Pons (tissue), 1 donor: ENCODE data around the gene ELL3.
"Not testable (repeated sequence)": the region's sequence is repeated elsewhere in the genome, so short reads cannot be mapped to it uniquely, and the experiment has no call there.

Experiments used
- DNase-seq: peaks from one replicate; pipeline ENCODE4 v3.0.0-alpha.2; 2016; ENCODE audit warnings: low spot score

Gene ELL3

DNA sequence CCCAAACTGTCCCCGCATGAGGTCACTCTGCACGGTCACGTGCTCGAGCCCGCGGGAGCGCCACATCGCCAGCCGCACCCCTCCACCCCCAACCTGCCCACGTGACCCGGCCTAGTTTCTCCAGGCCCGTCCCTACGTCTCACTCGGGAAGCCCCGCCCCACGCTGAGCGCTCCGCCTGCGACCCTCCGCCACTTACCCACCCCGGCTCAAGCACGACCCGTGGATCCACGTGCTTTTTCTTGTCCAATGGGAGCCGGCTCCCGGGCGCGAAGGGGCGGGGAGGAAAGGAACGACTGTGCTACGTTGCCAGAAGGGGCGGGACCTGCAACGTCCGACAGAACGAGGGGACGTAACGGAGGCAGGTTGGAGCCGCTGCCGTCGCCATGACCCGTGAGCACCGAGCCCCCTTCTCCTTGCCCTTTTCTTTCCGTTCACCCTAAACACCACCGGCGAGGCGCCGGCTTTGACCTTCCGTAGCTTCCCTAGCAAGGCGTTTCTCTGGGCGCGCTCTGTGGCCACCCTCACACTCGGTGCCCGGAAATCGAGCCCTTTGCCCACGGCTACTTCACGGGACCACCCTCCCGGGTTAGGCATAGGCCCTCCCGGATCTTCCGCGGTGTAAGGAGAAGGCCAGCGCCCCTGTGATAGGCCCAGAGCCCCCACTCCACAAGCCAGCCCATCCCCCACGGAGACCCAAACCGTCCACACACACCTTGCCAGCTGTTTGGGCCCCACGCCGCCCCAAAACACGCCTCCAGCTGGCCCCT lies 15.4 kb upstream of the ELL3 start, which contains the start of gene SERF2:
TSS of gene SERF2 (plus strand) at position 328 of the 768 bp plus-strand sequence. CDS start at position 385, 57 bp downstream.
- DNase-seq = peak; percentile 99

DNA sequence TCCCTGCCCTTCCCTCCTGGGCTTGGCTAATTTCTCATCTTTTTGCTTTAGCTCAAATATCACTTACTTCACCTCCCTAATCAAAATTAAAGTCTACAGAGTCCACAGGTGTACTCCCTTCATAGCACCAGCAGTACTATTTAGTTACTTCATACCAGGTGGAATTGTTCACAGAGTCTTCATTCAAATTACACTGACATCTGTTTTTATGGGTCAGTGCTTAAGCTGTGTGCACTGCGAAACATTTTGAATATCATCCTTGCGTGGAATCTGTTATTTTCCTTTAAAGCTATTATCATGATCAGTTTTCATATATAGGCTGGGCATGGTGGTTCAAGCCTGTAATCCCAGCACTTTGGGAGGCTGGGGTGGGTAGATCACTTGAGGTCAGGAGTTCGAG lies 12.6 kb upstream of the ELL3 start:
- no peak for DNase-seq

DNA sequence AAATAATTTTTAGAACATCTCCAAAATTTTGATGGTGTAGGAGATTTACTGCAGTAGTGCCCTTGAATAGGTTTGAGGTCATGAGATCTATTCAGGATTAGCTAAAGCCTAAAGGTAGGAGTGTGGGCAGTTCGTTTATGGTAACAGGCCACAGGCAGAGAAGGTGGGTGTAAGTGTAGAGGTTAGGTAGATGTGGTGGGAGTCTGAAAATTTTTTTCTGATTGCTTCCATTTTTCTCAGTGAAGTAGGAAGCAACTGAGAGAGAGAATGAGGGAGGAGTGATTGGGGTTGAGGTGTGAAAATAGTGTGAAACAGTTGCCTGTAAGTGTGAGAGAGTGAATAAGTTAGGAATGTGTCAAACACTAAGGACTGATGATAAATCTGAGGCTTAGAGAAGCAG lies 2.2 kb upstream of the ELL3 start:
- DNase-seq = no peak

DNA sequence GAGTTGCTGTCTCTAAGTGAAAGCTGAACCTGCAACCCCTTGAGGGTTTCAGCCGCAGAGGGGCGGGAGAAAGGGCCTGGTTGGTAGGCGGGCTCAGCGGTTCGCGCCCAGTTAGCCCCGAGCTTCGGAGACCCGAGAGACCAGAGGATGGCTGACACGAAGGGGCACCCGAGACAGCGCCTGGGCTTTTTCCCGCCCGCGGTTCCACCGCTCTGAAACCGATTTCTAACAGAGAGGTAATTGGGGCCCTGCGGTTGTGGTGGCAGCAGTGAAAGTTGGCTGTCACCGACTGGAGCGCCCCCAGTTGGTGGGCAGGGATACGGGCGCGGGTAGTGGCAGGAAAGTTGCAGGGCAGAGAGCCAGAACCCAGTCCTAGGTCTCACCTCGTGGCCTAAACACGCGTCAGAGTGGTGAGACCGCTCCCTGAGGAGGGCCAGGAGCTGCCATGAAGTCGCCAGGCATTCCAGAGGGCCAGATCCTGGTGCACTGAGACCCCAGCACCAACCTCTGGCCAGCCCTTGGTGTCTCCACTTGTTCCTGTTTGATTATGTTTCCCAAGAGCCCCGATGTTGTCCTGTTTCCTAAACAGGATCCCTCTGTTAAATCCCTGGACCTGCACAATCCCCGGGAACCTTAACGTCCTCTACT lies 625 bp upstream of the ELL3 start:
- peak; percentile 63 for DNase-seq

DNA sequence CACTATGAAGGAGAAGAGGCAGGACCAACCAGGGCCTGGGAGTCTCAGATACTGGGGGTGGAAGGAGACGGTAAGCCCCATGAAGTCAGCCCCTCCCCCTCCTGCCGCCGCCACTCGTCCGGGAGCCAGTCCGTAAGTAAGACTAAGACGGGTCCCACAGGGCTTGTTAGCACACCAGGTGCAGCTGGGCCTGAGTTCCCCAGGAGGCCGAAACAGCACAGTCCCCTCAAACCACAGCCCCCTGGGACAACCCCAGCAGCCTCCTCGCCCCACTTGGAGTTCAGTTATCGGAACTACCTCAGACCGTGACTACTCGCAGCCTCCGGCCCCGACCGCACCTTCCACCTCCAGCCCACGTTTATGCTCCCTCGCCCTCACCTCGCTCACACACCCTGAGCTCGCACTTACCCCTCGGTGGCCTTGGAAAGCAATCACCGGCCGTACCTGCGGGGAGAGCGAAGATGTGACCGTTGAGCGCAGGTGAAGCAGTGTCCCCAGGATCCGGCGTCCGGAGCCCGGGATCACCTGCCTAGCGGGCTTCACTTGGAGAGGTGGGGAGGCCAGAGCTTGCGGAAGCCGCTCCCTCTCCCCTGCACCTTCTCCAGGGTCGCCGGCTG lies 557 bp downstream of the ELL3 start:
- no peak for DNase-seq

DNA sequence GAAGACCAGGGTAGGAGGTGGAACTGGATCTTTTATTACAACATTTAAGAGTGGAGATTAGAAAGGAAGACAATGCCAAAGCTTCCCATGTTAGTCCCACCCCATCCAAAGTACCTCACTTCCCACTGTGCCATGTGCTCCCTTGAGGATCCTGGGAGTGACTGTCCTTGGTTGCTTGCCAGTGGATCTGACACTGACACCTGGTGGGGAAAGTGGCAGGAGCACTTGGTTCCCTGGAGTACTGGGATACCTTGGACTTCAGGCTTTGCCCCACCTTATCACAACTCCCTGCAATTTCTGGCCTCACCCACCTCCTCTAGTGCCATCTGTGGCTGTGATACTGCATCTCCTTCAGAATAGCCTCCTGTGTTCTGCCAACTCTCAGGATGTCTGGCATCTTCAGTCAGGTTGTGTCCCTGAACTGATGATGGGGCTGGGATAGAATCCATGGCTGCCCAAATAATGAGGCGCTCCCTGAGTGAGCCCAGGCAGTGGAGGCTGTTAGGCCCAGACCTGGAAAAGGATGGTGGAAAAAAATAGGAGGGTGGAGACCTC lies 1.3 kb downstream of the ELL3 start:
- peak; percentile 30 for DNase-seq

DNA sequence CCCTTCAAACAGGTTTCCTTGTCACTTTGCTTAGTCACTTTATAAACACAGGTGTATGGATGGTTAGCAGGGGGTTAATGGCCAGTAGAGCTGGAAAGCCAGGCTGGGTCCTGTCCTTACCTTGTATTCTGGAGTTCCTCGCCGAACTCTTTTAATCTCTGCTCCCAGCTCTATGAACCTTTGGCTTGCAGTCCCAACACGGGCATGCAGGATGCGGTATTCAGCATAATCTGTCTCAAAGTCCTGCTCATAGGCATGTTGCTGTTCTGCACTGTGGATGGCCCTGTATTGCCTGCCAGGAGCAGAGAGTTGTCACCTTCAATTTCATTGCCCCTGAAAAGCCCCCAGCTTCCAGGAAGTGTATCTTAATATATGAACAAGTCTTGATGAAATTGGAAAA lies 2.7 kb downstream of the ELL3 start:
- no peak for DNase-seq

DNA sequence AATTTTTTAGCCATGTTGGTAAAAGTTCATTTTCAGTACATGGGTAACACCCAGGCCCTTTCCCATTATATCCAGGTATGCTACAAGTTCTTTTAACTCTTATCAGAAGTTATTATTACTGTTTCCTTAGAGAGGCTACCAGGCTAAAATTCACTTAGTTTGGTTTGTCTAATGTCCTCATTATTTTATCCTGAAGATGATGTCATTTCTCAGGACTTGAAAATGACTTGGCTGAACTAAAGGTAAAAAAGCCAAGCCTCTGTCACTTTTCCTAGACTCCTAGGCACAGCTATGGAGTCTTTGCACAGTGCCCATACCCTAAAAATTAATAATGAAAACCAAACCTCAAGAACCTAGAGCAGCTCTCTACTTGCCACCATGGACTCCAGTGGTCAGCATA lies 4.1 kb downstream of the ELL3 start:
- no peak for DNase-seq

DNA sequence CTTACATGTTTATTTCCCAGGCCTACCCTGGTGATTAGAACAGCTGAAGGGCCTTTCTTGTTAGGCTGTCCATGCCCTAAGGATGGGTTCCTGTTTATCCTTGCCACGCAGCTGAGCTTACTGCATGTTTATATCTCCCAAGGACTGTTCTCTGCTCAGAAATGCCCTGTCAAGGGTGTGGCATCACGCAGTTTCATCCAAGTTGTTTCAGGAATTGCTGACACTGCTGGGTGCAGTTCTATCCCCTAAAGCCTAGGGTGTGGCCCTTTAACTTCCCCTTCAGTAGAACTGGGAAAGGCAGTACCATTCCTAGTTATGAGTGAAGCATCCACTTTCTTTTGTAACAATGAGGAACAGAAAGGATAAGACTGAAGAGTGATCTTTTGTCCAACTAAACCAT lies 5.0 kb downstream of the ELL3 start:
- no peak for DNase-seq

DNA sequence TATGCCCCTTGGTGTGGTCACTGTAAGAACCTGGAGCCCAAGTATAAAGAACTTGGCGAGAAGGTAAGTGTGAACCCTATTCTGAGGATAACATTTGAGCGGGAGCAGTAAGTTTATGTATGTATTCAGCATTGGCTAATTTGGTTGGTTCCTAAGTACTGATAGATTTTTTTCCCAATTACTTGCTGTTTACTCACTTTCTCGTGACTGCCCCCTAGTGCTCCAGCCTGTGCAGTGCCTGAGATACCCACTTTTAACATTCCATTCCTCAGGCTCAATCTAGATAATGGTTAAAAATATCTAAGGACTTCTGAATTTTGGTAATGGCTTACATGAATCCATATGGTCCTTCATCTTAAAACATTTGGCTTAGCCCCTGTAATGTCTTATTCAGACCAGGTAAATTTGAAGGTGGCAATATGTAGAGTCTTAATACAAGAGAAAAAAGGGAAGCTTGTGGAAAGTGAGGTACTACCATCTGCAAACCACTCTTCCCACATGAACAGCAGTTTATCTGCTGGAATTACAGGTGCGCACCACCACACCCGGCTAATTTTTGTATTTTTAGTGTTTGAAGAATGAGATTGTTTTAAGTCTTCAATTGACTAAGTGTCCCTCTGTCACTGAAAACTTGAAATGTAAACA lies 7.1 kb downstream of the ELL3 start:
- peak; percentile 54 for DNase-seq

DNA sequence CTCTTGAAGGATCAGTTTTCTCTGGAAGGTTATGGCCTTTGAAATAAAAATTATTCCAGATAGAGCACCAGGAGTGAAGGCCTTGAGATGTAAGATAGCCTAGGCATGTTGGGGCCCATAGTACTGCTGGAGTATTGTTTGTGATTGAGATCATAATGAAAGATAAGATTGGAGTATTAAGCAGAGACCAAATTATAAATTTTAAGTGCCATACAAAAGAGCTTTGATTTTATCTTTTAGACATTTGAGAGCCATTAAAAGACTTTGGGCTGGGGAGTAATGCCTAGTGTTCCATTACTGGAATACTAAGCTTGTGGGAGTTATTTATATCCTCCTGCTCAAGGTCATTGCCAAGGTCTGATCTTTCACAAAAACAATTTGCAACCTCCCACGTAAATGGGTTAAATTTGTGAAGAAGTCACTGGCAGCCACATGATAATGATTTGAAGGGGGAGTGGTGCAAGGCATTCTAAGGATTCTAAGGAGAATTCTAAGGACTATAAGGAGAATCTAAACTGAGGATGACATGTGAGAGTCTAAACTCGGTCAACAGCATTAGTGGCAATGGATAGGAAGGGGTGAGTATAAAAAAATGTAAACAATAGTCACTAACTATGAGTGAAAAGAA lies 12.8 kb downstream of the ELL3 start:
- DNase-seq = no peak

DNA sequence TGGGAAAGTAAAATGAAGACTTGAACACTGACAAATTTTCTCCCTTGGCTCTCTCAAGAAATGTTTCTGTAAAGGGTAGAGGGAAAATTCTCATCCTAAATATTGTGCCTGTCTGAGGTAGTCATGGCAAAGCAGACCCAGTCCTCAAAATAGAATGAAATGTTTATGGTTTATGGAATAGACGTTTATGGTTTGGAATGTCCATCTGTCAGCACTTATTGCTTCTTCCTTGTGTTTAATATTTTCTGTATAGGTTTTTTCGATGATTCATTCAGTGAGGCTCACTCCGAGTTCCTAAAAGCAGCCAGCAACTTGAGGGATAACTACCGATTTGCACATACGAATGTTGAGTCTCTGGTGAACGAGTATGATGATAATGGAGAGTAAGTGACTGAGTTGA lies 13.9 kb downstream of the ELL3 start:
- no peak for DNase-seq

DNA sequence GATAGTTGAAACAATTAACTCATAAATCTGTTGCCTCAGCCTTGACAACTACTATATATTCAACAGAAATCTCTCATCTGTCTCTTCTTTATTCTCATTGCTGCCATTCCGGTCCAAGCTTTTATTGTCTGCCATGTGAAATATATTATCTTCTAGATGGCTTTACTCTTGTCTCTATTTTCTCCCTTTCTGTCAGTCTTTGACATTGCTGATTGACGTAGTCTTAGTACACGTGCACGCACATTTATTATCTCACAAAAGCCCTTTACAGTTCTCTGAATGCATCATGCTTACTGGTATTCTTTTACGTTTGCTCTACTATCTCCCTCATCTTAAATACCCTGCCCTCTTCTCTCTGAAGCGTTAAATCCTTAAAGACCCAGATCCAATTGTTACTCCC lies 24.9 kb downstream of the ELL3 start:
- no peak for DNase-seq

DNA sequence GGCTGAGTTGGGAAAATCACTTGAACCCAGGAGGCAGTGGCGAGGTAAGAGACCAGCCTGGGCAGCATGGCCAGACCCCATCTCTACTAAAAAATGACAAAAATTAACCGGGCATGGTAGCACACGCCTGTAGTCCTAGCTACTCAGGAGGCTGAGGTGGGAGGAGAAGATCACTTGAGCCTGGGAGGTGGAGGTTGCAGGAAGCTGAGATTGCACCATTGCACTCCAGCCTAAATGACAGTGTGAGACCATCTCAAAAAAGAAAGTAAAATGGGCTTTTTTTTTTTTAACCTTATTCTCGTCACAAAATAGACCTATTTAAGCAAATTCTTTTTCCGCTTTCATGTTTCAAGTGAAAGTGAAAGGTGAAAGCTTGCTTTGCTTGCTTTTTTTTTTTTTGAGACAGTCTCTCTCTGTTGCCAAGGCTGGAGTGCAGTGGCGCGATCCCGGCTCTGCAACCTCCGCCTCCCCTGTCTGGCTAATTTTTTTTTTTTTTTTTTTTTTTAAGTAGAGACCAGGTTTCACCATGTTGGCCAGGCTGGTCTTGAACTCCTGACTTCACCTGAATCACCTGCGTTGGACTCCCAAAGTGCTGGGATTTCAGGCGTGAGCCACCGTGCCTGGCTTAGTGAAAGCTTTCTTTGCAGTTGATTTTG lies 26.9 kb downstream of the ELL3 start:
- peak; percentile 37 for DNase-seq

DNA sequence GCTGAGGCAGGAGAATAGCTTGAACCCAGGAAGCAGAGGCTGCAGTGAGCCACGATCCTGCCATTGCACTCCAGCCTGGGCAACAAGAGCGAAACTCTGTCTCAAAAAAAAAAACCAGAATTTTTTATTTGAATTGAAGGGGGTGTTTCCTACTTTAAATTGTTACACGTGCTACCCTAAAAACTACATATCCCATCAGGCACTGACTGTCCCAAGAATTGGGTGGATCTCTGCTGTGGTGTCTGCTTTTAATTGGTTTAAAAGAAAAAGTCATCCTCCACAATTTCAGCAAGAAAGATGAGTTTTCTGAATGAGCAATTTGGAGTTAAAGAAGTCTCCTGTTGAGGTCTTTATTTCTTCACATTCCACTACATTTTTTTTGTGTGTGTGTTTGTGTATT lies 28.4 kb downstream of the ELL3 start:
- DNase-seq = no peak

DNA sequence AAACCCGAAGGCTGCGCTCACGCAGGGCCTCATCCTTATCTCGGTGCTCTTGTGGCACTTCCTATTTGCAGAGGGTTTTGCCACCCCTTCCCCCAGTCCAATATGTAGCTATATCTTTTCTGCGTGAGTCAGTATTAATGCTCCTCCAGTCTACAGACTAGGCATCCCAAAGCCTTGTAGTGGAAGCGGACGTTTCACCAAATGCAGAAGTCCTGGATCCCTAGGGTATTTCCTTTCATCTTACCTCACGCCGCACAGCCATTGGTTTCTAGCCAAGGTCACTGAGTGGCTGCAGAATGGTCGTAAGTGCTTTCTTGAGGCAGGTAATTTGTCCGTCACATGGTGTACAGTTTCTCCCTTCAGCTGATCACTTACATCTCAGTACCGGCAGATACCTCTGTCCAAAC lies 29.9 kb downstream of the ELL3 start:
- DNase-seq = not testable (repeated sequence)

DNA sequence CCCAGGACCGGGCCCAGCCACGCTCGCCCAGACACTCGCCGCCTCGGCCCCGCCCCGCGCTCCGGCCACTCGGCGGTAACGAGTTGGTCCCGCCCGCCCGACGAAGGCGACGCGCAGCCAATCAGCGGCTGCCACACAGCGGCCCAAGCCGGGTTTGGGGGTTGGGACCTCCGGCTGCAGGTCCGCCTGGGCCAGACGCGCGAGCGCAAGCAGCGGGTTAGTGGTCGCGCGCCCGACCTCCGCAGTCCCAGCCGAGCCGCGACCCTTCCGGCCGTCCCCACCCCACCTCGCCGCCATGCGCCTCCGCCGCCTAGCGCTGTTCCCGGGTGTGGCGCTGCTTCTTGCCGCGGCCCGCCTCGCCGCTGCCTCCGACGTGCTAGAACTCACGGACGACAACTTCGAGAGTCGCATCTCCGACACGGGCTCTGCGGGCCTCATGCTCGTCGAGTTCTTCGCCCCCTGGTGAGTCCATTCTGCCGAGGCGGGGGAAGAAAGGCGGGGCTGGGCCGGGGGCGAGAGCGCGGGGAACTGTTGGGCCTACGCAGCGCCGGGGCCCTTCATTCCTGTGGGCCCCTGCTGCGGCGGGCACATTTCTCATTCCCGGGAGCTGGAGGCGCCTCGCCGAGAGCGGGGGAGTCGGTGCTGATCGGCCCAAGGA lies 30.4 kb downstream of the ELL3 start, which contains the start of gene PDIA3:
TSS of gene PDIA3 (plus strand) at position 194 of the 658 bp plus-strand sequence. CDS start at position 296, 102 bp downstream.
- DNase-seq = peak; percentile 91

DNA sequence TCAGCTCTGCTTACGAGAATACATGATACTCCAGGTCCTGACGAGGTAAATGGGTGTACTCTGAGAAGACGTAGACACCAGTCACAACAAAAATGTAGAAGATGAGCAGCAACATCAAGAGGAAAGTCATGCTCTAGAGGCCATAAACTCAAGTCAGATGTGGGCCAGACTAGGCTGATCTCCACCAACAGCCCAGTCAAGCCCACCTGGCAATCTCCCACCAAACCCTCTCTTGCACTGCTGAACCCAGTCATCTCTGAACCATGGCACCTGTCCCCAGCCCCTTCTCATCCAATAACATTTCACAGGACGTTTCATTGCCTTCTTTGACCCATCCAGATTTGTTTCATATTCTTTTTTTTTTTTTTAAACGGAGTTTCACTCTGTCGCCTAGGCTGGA lies 41.4 kb downstream of the ELL3 start:
- no peak for DNase-seq

DNA sequence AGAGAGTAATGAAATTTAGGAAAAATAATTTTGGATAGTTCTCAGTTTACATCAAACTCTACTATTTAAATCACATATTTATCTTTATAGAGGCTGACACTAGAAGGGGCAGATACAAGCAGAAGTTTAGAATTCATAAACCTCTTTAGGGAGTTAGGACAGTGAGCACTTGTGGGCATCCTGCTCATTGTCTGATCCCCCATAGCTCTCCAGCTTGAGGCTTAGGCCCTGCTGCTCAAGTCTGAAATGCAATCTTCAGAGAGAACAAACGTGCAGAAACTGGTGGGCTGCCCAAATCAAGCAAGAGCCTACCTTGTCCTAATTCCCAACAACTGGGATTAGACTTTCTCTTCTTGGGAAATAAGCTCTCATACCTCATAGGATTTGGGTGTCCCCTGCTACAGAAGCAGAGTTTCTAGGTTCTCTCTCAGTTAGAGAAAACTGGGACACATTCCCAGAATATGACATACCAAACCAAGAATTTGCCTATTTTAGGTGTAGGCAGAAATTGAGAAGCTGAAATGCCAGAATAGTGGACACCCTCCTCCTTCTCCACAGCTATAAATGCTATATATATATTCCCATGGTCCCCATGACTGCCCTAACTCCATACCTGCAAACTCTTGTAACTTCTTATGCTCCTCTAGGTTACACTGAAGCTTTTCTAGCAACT lies 48.6 kb downstream of the ELL3 start:
- DNase-seq = not testable (repeated sequence)

DNA sequence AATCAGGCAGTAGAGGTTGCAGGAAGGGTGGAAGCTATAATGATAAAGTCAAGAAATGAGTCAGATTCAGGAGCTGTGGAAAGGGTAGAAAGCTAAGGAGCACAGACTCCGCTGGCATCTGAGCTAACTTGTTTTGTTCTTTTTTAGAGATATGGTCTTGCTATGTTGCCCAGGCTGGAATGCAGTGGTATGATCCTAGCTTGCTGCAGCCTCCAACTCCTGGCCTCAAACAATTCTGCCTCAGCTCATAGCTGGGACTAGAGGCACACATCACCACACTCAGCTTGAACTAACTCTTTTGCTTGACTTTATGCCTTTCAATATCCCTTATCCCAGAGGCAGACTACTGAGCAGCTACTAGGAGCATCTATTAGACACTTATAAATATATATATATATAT lies 50.5 kb downstream of the ELL3 start:
- not testable (repeated sequence) for DNase-seq
